Fibroblast of gingiva (primary cell): Measurements from ENCODE around the gene SMAD6.
A peak's percentile ranks its signal among the peaks of the same experiment; 100 is the strongest.
"Not testable (repeated sequence)": the region's sequence is repeated elsewhere in the genome, so short reads cannot be mapped to it uniquely, and the experiment has no call there.

ENCODE experiments used
- DNase-seq: peaks from one replicate; pipeline ENCODE4 v3.0.0-alpha.2; 2011; ENCODE audit warnings: low read depth

Gene SMAD6

DNA sequence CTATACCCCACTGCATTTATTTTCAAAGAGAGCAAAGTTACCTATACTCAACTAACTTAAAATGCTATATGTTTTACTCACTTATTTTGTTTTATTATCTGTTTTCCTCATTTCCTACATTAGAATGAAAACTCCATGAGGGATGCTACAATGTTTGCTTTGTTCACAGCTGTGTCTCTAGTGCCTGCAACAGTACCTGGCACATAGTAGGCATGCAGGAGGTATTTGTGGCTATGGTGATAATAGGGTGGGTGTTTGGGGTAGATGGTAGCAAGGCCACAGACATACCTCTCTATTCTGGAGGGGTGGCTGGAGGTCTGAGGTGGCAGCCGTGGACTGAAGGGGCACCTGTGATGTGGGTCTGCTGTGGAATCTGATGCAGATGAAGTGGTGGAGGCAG, 24.7 kb upstream of the SMAD6 start:
- DNase-seq = no peak

DNA sequence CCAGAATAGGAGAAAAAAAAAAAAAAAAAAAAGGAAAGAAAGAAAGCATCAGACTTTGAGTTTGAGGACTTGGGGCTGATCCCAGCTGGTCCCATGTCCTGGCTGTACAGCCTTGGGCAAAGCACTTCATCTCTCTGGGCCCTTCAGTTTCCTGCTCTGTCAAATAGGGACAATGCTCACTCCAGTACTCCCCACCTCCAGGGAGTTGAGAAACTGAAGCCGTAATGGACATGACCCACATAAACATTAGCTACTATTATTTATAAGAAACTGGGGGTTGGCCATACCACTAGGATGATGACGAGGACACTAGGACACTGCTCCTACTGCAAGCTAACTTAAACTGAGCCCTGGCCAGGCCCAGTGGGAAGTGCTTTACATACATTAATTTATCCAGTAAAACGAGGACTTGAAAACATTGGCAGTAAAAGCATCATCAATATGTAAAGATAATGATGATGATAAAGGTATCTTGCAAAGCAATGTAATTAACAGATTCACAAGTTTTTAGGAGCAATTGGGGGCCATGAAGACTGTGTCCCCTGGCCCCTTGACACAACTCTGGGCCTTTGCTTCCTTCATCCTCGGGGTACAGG, 22.9 kb upstream of the SMAD6 start:
- no peak for DNase-seq

GRCh38 chr15:66679657-66680108, 22.4 kb upstream of the SMAD6 start:
- no peak for DNase-seq

DNA sequence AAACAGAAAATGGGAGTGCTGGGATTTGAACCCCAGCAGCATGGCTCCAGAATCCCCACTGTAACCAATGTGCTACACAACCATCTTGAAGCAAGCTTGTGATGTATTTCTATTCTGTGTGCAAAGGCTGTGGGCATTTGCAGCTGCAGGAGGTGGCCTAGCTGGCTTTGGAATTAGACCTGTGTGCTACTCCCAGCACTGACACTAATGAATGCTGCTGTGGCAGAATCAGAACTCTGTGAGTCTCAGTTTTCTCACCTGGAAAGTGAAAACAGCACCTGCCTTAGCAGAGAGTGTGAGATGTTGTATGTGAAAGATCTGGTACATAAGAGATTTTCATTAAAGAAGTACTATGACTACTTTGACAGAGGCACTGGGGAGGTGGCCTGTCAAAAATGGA, 21.5 kb upstream of the SMAD6 start:
- DNase-seq = no peak

DNA sequence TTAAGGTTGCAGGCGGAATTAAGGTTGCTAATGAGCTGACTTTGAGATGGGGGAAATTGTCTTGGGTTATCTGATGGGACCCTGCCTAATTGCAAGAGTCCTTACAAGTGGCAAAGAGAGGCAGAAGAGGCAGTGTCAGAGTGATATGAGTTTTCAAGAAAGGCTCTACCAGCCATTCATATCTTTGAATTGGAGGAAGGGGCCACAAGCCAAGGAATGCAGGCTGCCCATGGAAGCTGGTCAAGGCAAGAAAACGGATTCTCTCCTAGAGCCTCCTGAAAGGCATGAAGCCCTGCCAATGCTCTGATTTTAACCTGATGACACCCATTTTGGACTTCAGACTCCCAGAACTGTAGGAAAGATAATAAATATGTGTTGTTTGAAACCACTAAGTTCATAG, 20.6 kb upstream of the SMAD6 start:
- no peak for DNase-seq

DNA sequence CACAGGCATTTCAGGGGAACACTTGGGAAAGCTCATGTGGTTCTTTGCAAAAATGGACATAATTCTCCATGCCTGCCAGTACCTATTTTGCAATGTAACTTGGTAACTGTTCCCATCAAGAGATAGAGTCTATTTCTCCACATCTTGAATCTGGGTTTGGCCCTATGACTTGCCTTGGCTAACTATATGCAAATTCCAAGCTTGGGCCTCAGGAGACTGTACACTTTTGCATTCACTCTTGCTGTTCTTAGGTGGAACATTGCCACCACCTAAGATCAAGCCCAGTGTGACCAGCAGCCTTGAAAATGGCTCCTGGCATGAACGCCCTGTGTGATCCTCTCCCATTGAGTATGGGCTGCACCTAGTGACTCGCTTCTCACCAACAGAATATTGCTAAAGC, 19.8 kb upstream of the SMAD6 start:
- DNase-seq = peak; percentile 61

- no peak for DNase-seq
Measured at GRCh38 chr15:66682865-66683264, 19.2 kb upstream of the SMAD6 start.

DNA sequence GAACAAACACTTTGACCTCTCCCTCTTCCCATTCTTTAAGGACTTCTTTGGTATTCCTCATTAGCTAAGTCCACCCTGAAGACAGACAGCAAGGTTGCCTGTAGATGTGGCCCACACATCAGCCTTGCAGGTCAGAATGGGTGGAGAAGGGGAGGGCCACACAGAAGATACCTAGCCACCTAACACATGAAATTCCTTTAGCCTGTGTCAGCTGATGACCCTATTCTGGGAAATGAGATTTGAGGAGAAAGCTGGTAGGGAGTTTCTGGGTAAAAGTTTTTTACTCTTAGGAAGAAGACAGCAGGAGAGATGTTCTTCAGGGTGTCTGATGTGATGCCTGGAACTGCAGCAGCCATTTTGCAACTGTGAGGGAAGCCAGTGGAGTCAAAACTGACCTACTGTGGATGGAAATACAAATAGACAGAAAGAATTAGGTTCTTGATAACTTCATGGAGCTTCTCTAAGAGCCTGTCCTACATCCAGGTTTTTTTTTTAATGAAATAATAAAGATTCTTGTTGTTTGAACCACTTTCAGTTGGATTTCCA, 17.8 kb upstream of the SMAD6 start:
- DNase-seq = no peak

DNA sequence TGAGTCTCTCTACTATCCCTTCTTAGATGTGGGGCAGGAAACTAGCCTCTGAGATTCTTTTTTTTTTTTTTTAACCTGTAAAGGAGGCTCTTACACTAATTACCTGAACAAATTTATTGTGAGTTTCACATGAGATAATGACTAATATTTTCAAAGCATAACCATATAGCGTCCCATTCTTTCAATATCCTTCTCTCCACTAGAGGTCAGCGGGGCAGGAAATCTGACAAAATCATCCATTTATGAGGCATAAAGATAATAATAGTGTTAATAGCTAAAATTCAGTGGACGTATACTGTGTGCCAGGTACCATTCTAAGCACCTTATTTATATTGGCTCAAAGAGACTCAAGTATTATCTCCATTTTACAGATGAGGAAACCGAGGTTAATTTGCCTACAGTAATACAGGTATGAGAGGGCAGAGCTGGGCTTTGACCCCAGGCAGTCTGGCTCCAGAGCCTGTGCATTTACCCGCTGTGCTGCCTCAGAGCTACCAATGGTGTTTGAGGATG, 16.3 kb upstream of the SMAD6 start:
- no peak for DNase-seq

DNA sequence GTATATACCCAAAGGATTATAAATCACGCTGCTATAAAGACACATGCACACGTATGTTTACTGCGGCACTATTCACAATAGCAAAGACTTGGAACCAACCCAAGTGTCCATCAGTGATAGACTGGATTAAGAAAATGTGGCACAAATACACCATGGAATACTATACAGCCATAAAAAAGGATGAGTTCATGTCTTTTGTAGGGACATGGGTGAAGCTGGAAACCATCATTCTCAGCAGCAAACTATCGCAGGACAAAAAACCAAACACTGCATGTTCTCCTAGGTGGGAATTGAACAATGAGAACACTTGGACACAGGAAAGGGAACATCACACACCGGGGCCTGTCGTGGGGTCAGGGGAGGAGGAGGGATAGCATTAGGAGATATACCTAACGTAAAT, 11.1 kb upstream of the SMAD6 start:
- DNase-seq = not testable (repeated sequence)

DNA sequence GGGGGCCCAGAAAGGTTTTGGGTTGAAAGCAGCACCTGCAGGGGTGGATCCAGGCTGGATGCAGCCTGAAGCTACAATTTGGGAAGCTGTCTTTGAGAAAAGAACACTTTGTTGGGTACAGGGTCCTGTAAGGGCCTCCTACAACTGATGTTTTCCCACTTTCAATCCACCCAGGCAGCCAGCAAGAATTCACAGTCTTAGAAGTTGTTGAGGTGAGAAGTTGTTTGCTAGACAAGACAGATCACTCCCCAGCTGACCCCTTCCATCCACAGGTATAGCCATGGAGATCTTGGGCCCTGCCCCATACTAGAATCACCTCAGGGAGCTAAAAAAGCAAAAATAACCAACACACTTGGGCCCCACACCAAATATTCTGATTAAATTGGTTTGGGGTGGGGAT, 10.3 kb upstream of the SMAD6 start:
- DNase-seq = no peak

- no peak for DNase-seq
Measured at GRCh38 chr15:66692391-66692790, 9.6 kb upstream of the SMAD6 start.

GRCh38 chr15:66692808-66693596, 9.0 kb upstream of the SMAD6 start:
- no peak for DNase-seq

- DNase-seq = no peak
Measured at GRCh38 chr15:66696770-66697169, 5.3 kb upstream of the SMAD6 start.

- DNase-seq = peak; percentile 77
Measured at GRCh38 chr15:66698318-66698961, 3.6 kb upstream of the SMAD6 start.

- no peak for DNase-seq
Measured at GRCh38 chr15:66698971-66699370, 3.1 kb upstream of the SMAD6 start.

DNA sequence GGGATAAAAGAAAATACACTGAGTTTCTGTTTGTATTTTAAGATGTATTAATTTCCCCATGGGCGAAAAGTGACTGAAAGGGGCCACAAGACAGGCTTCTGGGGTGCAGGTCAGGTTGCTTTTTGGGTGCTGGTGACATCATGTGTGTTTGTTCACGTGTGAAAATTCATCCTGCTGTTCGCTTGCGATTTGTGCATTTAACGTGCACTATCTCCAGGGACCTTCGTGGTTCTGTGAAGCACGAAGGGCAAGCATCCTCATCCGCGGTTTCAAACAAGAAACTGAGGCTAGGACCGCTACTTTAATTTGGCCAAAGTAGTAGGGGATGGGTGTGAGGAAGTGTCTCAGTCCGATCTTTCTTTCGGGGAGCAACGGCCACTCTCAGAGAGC, 1.6 kb upstream of the SMAD6 start:
- no peak for DNase-seq

DNA sequence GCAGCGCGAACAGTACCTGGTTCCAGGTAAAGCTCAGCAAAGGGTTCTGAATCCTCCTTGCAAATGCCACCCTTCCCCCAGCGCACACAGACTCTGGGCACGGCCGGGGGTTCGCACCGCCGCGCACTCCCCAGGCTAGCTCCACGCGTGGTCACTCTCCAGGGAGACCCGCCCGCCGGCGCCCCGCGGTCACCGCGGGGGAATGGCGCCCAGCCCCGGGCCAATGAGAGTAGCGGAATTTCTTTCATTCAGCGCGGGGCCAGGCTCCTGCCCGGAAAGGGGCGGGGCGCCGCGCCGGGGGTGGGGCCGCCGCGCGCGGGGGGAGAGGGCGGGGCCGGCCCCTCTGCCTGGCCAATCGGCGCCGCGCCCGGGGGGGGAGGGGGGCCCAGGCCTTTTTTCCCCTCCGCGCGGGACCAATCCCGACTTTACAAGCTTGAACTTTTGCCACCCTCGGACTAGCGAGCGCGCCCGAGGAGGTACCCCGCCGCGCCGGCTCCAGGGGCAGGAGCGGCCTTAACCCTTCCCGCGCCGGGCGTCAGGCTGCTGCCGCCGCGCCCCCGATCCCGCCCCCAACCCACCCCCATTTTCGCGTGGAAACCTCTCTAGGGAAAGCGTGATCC, 1.1 kb upstream of the SMAD6 start:
- DNase-seq = peak; percentile 96

DNA sequence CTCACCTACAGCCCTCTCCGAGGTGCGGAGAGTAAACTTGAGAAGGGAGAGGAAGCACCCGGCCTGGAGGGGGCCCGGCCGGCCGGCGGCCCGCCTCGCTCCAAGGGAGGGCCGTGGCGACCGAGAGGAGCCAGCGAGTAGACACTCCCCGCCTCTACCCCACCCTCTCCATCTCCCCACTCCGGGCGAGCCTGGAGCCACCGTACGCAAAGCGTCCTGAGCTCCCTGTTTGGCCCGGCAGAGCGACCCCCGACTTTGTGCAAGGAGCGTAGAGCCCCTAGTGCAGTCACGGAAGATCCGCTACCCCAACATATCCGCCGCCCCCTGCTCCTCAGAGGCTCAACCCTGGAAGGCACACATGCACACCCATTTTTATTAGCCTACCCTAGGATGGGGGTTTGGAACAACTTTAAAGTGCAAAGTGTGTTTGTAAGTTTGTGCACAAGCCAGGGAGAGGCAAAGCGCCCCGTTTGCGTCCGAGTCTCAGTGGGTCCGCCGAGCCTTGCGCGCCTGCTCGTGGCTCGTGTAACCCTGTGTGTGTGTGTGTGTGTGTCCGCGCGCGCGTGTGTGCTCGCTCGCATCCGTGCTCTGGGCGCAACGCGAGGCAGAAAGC, 508 bp upstream of the SMAD6 start:
- peak; percentile 58 for DNase-seq

DNA sequence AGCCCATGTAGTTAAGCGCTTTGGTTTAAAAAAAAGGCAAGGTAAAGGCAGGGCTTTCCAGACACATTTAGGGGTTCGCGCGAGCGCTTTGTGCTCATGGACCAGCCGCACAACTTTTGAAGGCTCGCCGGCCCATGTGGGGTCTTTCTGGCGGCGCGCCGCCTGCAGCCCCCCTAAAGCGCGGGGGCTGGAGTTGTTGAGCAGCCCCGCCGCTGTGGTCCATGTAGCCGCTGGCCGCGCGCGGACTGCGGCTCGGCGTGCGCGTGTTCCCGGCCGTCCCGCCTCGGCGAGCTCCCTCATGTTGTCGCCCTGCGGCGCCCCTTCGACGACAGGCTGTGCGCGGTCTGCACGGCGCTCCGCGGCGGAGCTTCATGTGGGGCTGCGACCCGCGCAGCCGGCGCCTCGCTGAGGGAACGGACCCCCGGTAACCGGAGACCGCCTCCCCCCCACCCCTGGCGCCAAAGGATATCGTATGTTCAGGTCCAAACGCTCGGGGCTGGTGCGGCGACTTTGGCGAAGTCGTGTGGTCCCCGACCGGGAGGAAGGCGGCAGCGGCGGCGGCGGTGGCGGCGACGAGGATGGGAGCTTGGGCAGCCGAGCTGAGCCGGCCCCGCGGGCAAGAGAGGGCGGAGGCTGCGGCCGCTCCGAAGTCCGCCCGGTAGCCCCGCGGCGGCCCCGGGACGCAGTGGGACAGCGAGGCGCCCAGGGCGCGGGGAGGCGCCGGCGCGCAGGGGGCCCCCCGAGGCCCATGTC, 927 bp downstream of the SMAD6 start:
- DNase-seq = no peak

DNA sequence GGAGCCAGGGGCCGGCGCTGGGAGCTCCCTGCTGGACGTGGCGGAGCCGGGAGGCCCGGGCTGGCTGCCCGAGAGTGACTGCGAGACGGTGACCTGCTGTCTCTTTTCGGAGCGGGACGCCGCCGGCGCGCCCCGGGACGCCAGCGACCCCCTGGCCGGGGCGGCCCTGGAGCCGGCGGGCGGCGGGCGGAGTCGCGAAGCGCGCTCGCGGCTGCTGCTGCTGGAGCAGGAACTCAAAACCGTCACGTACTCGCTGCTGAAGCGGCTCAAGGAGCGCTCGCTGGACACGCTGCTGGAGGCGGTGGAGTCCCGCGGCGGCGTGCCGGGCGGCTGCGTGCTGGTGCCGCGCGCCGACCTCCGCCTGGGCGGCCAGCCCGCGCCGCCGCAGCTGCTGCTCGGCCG, 1.5 kb downstream of the SMAD6 start:
- no peak for DNase-seq
